ENCODE results near the gene RAPGEF6. TPM values are rescaled to one million over a fixed set of nuclear protein-coding genes. Genes with fewer than 3 reads are reported as not detected.

Gene RAPGEF6
- total and polyA plus RNA-seq, 2 experiments from 2014 or later = 9.5 to 20.3 TPM

DNA sequence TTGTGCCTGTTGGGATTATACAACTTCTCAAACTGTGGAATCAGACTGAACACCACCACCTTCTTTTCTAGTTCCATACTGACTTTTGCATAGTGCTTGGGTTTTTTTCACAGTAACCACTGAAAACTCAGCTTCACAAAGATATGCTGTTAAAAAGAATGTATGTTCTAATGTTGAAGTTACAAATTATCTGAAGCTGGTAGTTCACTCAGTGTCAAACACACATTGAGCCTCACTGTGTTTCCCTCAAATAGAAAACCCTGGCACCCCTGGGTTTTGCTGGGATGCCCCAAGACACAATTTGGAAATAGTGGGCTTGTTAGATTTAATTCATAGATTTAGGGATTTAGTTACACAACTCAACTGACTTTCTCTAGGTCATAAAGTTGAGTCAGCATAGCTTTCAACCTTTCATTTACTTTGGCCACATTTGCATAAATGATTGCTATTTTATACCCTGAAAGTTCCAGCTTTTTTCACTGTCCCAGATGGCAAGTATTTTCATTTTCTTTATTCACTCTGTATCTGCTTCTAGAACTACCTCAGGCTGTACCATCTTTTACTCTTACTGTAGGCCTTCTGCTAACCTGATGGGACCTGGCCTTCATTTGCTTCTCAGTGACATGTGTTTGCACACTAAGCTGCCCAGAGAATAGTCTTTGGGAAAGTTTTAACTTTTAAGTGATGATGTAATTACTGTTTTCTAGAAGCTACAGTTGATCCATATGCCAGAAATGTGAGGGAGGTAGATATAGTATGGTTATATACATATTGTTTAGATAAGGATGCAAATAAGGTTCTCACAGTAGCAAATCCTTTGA is 256.1 kb downstream of the RAPGEF6 start:
- H3K4me2 ChIP-seq = no peak overlapping the region
- no peaks in the 10 kb centered on the region for H3F3A ChIP-seq (replicated peaks; ENCODE audit: low read depth)
- H3K27me3 Mint-ChIP-seq (ENCODE audit: insufficient read depth, low read depth, poor library complexity) = peaks cover 3% of the 10 kb centered on the region
- H3K27me3 ChIP-seq (ENCODE audit: insufficient read depth) = no peaks in the 10 kb centered on the region
- H3K36me3 Mint-ChIP-seq (ENCODE audit: low read depth) = no peaks in the 10 kb centered on the region
- peaks cover 16% of the 10 kb centered on the region; the same call in 2 of the 3 replicates for H3K4me1 Mint-ChIP-seq
- H3K9me3 Mint-ChIP-seq = no peaks in the 10 kb centered on the region
- no peak overlapping the region for H2AFZ ChIP-seq
- H4K20me1 ChIP-seq (replicated peaks; ENCODE audit: insufficient read depth) = no peaks in the 10 kb centered on the region
- H3K27ac ChIP-seq (ENCODE audit: low read depth) = peak overlapping the region; percentile 8; the same call in 1 of the 2 replicates
- H3K4me1 ChIP-seq (ENCODE audit: insufficient read depth) = peaks cover 5% of the 10 kb centered on the region
- DNase-seq (ENCODE audit: low spot score) (no peak), ATAC-seq (no peak)
- H3K79me2 ChIP-seq (replicated peaks; ENCODE audit: insufficient read depth) = 0 out of 2 replicates have a peak, but pooled peaks cover 8% of the 10 kb centered on the region
- H3K36me3 ChIP-seq (ENCODE audit: insufficient read depth) = no peaks in the 10 kb centered on the region
- TF ChIP-seq POLR2AphosphoS5 (IDR thresholded peaks at IDR 0.05; ENCODE audit: low read depth) (no peak), CREB1 (CRISPR knock-in tag; IDR thresholded peaks at IDR 0.05; ENCODE audit: low read depth) (no peak), ZNF331 (CRISPR knock-in tag; IDR thresholded peaks at IDR 0.05; ENCODE audit: low read depth) (no peak), NANOG (IDR thresholded peaks at IDR 0.05; ENCODE audit: borderline replicate concordance) (no peak), STAT1 (IDR thresholded peaks at IDR 0.05; ENCODE audit: unreplicated experiment) (no peak), EZH2phosphoT487 (IDR thresholded peaks at IDR 0.05; ENCODE audit: unreplicated experiment) (no peak)
- TF ChIP-seq, protein P1, sequence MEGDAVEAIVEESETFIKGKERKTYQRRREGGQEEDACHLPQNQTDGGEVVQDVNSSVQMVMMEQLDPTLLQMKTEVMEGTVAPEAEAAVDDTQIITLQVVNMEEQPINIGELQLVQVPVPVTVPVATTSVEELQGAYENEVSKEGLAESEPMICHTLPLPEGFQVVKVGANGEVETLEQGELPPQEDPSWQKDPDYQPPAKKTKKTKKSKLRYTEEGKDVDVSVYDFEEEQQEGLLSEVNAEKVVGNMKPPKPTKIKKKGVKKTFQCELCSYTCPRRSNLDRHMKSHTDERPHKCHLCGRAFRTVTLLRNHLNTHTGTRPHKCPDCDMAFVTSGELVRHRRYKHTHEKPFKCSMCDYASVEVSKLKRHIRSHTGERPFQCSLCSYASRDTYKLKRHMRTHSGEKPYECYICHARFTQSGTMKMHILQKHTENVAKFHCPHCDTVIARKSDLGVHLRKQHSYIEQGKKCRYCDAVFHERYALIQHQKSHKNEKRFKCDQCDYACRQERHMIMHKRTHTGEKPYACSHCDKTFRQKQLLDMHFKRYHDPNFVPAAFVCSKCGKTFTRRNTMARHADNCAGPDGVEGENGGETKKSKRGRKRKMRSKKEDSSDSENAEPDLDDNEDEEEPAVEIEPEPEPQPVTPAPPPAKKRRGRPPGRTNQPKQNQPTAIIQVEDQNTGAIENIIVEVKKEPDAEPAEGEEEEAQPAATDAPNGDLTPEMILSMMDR (conservative IDR thresholded peaks at IDR 0.05; ENCODE audit: low read depth in 2 of 2) = no peak
- TF ChIP-seq, protein P2, sequence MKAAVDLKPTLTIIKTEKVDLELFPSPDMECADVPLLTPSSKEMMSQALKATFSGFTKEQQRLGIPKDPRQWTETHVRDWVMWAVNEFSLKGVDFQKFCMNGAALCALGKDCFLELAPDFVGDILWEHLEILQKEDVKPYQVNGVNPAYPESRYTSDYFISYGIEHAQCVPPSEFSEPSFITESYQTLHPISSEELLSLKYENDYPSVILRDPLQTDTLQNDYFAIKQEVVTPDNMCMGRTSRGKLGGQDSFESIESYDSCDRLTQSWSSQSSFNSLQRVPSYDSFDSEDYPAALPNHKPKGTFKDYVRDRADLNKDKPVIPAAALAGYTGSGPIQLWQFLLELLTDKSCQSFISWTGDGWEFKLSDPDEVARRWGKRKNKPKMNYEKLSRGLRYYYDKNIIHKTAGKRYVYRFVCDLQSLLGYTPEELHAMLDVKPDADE (IDR thresholded peaks at IDR 0.05) = no peak
- TF ChIP-seq, protein P3, sequence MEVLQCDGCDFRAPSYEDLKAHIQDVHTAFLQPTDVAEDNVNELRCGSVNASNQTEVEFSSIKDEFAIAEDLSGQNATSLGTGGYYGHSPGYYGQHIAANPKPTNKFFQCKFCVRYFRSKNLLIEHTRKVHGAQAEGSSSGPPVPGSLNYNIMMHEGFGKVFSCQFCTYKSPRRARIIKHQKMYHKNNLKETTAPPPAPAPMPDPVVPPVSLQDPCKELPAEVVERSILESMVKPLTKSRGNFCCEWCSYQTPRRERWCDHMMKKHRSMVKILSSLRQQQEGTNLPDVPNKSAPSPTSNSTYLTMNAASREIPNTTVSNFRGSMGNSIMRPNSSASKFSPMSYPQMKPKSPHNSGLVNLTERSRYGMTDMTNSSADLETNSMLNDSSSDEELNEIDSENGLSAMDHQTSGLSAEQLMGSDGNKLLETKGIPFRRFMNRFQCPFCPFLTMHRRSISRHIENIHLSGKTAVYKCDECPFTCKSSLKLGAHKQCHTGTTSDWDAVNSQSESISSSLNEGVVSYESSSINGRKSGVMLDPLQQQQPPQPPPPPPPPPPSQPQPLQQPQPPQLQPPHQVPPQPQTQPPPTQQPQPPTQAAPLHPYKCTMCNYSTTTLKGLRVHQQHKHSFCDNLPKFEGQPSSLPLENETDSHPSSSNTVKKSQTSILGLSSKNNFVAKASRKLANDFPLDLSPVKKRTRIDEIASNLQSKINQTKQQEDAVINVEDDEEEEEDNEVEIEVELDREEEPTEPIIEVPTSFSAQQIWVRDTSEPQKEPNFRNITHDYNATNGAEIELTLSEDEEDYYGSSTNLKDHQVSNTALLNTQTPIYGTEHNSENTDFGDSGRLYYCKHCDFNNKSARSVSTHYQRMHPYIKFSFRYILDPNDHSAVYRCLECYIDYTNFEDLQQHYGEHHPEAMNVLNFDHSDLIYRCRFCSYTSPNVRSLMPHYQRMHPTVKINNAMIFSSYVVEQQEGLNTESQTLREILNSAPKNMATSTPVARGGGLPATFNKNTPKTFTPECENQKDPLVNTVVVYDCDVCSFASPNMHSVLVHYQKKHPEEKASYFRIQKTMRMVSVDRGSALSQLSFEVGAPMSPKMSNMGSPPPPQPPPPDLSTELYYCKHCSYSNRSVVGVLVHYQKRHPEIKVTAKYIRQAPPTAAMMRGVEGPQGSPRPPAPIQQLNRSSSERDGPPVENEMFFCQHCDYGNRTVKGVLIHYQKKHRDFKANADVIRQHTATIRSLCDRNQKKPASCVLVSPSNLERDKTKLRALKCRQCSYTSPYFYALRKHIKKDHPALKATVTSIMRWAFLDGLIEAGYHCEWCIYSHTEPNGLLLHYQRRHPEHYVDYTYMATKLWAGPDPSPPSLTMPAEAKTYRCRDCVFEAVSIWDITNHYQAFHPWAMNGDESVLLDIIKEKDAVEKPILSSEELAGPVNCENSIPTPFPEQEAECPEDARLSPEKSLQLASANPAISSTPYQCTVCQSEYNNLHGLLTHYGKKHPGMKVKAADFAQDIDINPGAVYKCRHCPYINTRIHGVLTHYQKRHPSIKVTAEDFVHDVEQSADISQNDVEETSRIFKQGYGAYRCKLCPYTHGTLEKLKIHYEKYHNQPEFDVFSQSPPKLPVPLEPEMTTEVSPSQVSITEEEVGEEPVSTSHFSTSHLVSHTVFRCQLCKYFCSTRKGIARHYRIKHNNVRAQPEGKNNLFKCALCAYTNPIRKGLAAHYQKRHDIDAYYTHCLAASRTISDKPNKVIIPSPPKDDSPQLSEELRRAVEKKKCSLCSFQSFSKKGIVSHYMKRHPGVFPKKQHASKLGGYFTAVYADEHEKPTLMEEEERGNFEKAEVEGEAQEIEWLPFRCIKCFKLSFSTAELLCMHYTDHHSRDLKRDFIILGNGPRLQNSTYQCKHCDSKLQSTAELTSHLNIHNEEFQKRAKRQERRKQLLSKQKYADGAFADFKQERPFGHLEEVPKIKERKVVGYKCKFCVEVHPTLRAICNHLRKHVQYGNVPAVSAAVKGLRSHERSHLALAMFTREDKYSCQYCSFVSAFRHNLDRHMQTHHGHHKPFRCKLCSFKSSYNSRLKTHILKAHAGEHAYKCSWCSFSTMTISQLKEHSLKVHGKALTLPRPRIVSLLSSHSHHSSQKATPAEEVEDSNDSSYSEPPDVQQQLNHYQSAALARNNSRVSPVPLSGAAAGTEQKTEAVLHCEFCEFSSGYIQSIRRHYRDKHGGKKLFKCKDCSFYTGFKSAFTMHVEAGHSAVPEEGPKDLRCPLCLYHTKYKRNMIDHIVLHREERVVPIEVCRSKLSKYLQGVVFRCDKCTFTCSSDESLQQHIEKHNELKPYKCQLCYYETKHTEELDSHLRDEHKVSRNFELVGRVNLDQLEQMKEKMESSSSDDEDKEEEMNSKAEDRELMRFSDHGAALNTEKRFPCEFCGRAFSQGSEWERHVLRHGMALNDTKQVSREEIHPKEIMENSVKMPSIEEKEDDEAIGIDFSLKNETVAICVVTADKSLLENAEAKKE (CRISPR knock-in tag; IDR thresholded peaks at IDR 0.05) = no peak
- TF ChIP-seq, protein P4, sequence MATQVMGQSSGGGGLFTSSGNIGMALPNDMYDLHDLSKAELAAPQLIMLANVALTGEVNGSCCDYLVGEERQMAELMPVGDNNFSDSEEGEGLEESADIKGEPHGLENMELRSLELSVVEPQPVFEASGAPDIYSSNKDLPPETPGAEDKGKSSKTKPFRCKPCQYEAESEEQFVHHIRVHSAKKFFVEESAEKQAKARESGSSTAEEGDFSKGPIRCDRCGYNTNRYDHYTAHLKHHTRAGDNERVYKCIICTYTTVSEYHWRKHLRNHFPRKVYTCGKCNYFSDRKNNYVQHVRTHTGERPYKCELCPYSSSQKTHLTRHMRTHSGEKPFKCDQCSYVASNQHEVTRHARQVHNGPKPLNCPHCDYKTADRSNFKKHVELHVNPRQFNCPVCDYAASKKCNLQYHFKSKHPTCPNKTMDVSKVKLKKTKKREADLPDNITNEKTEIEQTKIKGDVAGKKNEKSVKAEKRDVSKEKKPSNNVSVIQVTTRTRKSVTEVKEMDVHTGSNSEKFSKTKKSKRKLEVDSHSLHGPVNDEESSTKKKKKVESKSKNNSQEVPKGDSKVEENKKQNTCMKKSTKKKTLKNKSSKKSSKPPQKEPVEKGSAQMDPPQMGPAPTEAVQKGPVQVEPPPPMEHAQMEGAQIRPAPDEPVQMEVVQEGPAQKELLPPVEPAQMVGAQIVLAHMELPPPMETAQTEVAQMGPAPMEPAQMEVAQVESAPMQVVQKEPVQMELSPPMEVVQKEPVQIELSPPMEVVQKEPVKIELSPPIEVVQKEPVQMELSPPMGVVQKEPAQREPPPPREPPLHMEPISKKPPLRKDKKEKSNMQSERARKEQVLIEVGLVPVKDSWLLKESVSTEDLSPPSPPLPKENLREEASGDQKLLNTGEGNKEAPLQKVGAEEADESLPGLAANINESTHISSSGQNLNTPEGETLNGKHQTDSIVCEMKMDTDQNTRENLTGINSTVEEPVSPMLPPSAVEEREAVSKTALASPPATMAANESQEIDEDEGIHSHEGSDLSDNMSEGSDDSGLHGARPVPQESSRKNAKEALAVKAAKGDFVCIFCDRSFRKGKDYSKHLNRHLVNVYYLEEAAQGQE (IDR thresholded peaks at IDR 0.05; ENCODE audit: unreplicated experiment) = no peak
- H3K27ac Mint-ChIP-seq = 0 out of 2 replicates have a peak overlapping the region, but pooled peaks have one; percentile 5
- no peaks in the 10 kb centered on the region for H3K9me2 ChIP-seq (ENCODE audit: insufficient read depth)
- H3K4me3 ChIP-seq = no peak overlapping the region
- H3K4me3 Mint-ChIP-seq = no peak overlapping the region

Data from GM23338 (cell line).